AG04450 (cell line): ENCODE measurements around the gene AURKAIP1. TPM values are rescaled to one million over a fixed set of nuclear protein-coding genes. Genes with fewer than 3 reads are reported as not detected.

ENCODE experiments used
- CTCF ChIA-PET: fragments of 300-600, 350-600 bp; formaldehyde crosslinking; extraction: SDS; loops from one replicate; lab custom pipeline; 2022; ENCODE audit warnings: antibody characterized with exemption, inconsistent platforms; lab: Charles Lee
- POLR2A ChIA-PET: fragments of 350-600 bp; formaldehyde crosslinking; extraction: SDS; loops from one replicate; lab custom pipeline; 2021; ENCODE audit warnings: antibody characterized with exemption, inconsistent platforms; lab: Yijun Ruan, JAX
- DNase-seq: peaks from one replicate; pipeline ENCODE4 v3.0.0-alpha.2; 2011; ENCODE audit warnings: low read depth, low spot score
- H3K27ac ChIP-seq: one replicate; pipeline ENCODE4 v1.5.1; 2012; ENCODE audit warnings: low read depth, low read length, control low read depth
- H3K27me3 ChIP-seq: one replicate; pipeline ENCODE4 v1.6.0; 2012; ENCODE audit warnings: low read length; ENCODE audit not compliant: control insufficient read depth, insufficient read depth
- H3K4me3 ChIP-seq: 2 replicates; pipeline ENCODE4 v1.5.1; 2011; ENCODE audit warnings: mild to moderate bottlenecking, low read depth, low read length, control low read depth
- H3K9me3 ChIP-seq: 2 replicates; pipeline ENCODE4 v1.5.1; 2012; ENCODE audit warnings: low read length; ENCODE audit not compliant: control insufficient read depth, insufficient read depth
- CTCF ChIP-seq: IDR thresholded peaks from 2 replicates; pipeline ENCODE4 v1.5.1; 2011; ENCODE audit warnings: low read depth, low read length, control low read depth, inconsistent platforms
- polyA plus RNA-seq: library from polyadenylated mRNA; depleted of rRNA; stranded (reverse); fragments of >200 nt; gene quantifications from 2 replicates; pipeline ENCODE4 v1.2.3, GENCODE V29; 2011

The AURKAIP1 gene
- polyA plus RNA-seq, 1 experiment: 54.3 TPM

- DNase-seq: no peak
- ChIA-PET POLR2A (interaction anchor here (0.5 kb wide), 1 partner anchor 511 kb away, joined by 3 read pairs; no protein-coding TSS in a partner anchor), CTCF (no interaction called here)
- TF ChIP-seq CTCF: no peak
- Histone ChIP-seq H3K9me3 (no peaks in the 10 kb centered on the region; the same call in 1 of the 2 replicates), H3K4me3 (peak overlapping the region; percentile 84), H3K27ac (no peak overlapping the region), H3K27me3 (no peaks in the 10 kb centered on the region)
These were observed 19.6 kb downstream of the AURKAIP1 start for GRCh38 chr1:1355416-1355815.

- Histone ChIP-seq H3K9me3 (no peaks in the 10 kb centered on the region; the same call in 1 of the 2 replicates), H3K4me3 (peak overlapping the region; percentile 84)
These were observed 20.4 kb downstream of the AURKAIP1 start for GRCh38 chr1:1354271-1355247.

DNA sequence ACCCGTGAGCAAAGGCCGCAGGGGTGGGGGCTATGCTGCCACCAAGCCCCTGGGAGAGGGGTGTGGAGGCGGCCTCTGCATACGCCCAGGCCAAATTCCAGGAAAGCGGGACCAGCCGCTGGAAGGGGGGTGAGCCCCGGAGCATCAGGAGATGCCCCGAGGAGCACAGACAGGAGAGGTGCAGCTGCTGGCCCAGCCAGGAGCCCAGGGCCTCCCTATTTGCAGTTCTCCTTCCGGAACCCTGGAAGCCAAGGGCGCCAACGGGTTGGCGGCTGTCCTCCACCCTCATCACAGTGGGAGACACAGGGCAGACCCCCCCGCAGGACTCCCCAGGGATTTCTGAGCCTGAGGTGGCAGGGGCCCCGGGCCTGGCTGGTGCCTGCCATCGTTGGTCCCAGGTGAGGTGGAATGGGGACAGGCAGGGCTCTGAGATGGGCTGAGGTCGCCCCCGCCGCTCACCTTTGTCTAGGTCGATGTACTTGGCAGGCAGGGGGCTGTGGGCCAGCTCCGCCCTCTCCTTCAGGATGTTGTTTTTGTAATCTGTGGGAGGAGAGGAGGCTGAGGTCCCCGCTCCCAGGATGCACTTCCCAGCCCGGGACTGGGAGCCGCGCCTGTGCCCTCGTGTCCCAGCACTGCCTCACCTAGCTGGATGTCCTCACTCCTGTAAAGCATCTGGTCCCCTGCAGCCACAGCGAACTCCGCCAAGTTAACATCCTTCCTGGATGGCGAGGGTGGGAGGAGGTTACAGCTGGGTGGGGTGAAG, 21.4 kb downstream of the AURKAIP1 start:
- Histone ChIP-seq H3K27ac (no peak overlapping the region), H3K4me3 (no peak overlapping the region), H3K9me3 (no peaks in the 10 kb centered on the region; the same call in 1 of the 2 replicates), H3K27me3 (no peaks in the 10 kb centered on the region)
- no peak for DNase-seq
- ChIA-PET POLR2A (interaction anchor here (0.6 kb wide), 1 partner anchor 22 kb away, joined by 4 read pairs; the partner anchor contains the start of gene AURKAIP1), CTCF (interaction anchor here (0.6 kb wide), 1 partner anchor 10 kb away, joined by 5 read pairs; no protein-coding TSS in a partner anchor)
- TF ChIP-seq CTCF: no peak

More at GRCh38 chr1:1354271-1355247, 20.4 kb downstream of the AURKAIP1 start:
- ChIA-PET POLR2A (interaction anchor here (0.5 to 0.6 kb wide), 2 partner anchors 21 to 512 kb away, joined by 3 to 4 read pairs; partner anchors contain the start of gene AURKAIP1), CTCF (no interaction called here)
- no peak for DNase-seq
- Histone ChIP-seq H3K27me3 (no peaks in the 10 kb centered on the region), H3K27ac (no peak overlapping the region)
- no peak for TF ChIP-seq CTCF

- DNase-seq: no peak
- H3K27me3 ChIP-seq: no peaks in the 10 kb centered on the region
- CTCF ChIA-PET: interaction anchor here (0.6 to 1.0 kb wide), 2 partner anchors 10 to 20 kb away, joined by 3 to 5 read pairs; no protein-coding TSS in a partner anchor
- peak overlapping the region; percentile 31 for H3K27ac ChIP-seq
- POLR2A ChIA-PET: interaction anchor here (0.9 kb wide), 1 partner anchor 21 kb away, joined by 3 read pairs; no protein-coding TSS in a partner anchor
- no peaks in the 10 kb centered on the region; the same call in 1 of the 2 replicates for H3K9me3 ChIP-seq
- no peak for TF ChIP-seq CTCF
- H3K4me3 ChIP-seq: no peak overlapping the region; the same call in 1 of the 2 replicates
These were observed 22.1 kb downstream of the AURKAIP1 start for GRCh38 chr1:1352786-1353388.
